NCI-H146 treated with DMSO at 0.1 percent for 48 hours (cell line): ENCODE data around the gene RCSD1.

ENCODE experiments used
- DNase-seq: peaks from one replicate; lab custom pipeline; 2025; ENCODE audit not compliant: unreplicated experiment; lab: John Stamatoyannopoulos, UW

The RCSD1 gene

DNA sequence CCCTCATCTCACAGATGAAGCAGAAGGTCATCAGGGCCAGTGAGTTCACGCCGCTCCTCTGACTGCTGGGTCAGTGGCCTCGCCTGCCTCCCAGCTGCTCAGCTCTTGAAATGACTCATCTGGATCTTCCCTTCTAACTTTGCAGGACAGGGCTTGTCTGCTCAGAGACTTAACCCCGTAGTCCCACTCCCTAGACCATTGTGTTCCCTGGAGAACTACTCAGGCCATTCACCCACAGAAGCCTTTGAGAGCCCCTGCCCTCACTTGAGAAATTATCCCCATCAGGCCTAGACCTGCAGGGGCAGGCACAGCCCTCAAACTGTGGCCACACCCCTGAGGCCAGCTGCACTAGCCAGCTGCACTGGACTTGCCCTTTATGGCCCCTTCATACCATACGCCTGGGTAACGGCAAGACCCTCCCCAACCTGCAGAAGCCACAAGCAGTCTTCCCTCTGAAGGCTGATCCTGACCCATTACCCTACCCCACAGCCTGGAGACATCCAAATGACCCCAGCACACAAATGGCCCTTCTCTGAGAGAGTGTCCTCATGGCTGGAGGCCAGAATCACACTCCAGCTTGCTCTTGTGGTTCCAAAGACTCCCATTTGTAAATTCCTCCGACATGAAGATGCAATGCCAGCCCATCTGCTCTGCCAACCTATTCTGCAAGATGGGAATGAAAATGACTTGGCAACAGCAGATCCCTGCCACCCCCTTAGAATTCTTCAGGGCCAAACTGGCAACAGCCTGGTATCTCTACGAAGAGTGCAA is 33.2 kb downstream of the RCSD1 start:
- DNase-seq: no peak

DNA sequence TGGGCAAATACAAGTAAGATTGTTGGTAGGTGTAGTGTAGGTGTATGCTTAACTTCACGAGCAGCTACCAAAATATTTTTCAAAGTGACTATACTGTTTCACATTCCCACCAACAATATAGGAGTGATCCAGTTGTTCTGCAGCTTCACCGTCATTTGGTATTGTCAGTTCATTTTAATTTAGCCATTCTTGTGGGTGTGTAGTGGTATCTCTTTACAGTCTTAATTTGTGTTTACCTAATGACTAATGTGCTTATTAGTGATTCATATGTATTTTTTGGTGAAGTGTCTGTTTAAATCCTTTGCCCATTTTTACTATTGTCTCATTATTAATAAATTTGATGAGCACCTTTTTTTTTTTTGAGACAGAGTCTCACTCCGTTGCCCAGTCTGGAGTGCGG is 35.4 kb downstream of the RCSD1 start:
- no peak for DNase-seq

DNA sequence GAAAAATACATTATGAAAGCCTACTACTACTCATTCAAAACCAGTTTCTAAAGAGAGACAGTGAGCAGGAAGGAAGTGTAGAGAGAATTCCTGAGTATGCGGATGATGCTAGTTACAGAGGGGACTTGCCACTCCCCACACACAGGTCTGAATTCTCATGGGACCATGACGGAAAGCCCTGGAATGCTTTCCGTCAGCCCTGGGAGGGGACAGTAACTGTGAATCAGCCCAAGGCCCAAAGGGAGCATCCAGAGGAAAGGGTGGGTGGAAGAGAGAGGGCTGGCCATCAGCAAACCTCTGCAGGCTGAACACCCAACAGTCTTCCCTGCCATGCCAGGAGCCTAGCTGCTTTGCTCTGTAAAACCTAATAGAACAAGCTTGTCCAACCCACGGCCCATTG is 36.4 kb downstream of the RCSD1 start:
- DNase-seq: no peak

DNA sequence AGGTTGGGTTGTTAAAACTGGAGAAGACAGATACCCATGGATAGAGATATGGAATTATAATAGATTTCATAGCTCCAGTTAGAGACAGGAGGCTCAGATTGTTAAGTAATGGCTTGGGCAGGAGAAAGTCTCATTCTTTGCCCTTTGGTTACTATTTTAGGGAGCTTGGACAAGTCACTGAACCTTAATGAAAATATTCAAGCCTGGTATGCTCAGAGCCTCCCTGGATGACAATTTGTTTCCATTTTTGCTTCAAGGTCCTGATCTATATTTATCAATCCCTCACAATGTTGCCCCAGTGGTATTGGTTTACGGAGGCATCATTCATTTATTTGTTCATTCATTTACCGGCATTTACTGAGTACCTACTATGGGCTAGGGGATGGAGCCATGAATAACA is 37.5 kb downstream of the RCSD1 start:
- DNase-seq: no peak

DNA sequence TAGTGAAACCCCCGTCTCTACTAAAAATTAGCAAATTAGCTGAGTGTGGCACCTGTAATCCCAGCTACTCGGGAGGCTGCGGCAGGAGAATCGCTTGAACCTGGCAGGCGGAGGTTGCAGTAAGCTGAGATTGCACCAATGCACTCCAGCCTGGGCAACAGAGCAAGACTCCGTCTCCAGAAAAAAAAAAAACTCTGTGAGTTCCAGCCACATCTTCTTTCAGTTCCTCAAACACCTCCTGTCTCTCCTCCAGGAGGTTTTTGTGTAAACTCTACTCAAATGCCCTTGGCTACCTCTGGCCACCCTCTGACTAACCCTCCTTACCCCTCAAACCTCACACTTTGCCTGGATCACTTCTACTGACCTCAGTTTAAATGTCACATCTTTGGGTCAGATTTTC is 38.1 kb downstream of the RCSD1 start:
- DNase-seq: no peak

DNA sequence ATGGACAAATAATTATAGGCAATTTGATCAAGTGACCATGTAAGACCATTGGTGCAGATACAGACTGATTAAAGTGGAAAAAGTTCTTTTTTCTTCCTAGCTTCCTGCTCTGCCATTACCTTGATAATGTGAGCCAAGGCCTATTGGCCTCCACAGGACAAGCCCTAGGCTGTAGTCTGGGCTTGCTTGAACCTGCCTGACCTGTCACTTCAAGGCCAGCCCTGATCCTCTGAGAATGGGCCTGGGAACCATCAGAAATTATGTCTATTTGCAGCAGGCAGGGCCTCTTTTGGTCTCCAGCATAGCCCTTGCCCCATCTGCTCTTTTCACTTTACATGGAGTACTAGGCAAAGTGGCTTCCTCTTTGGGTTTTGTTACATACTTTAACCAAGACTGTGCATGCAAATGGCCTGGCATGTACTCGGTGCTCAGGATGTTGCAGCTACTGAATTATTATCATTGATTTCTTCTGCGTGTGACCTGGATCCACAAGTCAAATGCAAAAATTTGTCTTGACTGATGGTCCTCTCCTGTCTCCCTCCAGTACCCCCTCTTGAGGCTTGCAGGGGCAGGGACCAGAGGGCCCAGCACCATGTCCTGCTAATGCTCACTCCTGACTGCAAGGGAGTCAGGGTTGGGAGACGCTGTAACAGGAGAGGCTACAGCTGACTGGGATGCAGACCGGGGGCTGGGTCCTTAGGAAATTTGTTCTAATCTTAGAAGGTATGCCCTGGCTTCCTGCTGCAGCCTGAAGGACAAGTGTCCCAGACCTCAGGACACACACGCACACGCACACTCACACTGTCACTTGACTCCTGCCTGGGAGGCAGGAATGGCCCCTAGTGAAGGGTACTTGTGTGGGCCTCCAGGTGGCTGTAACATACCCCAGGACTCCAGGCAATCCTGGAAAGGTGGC is 39.4 kb downstream of the RCSD1 start:
- DNase-seq: no peak

DNA sequence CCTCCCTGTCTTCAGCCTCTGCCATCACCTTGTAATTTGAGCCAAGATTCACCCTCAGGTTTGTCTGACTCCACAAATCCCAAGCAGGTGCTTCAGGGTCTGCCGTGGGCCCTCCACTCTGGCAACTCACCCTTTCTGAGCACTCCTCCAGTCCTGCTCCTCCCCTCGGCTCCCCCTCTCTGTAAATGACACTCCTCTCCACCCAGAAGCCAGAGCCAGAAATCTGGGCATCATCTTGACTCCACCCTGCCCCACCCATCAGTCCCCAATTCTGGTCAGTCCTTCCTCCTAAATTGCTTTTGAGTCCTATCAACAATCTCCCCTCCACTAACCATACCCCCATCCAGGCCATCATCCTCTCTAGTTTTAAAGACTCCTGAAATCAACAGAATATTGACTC is 40.5 kb downstream of the RCSD1 start:
- DNase-seq: no peak

DNA sequence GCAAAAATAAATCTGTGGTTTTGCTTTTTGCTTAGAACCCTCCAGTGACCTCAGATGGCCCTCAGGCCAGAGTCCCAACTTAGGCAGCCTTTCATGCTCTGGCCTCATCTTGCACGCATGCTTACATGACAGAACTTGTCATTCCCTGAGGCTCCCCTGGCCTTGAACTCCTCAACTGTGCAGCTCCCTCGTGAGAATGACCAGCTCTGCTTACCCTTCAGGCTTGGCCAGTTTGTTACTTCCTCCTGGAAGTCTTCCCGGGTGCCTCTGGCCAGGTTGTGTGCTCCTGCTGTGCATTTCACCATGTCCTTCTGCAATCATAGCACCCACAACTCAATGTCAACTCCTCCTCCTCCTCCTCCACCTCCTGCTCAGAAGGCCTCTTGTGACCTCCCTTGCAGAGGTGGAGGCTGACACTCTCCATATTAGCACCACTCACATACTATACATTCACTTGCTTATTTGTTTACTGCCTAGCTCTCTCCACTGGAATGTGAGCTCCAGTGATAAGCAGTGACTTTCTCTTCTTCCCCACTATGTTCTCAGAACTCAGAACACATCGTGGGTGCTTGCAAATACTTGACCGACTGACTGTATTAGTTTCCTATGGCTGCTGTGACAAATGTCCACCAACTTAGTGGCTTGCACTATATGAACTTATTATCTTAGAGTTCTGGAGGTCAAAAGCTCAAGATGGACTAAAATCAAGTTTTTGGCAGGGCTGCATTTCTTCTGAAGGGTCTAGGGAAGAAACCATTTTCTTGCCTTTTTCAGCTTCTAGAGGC is 41.9 kb downstream of the RCSD1 start:
- DNase-seq: no peak

DNA sequence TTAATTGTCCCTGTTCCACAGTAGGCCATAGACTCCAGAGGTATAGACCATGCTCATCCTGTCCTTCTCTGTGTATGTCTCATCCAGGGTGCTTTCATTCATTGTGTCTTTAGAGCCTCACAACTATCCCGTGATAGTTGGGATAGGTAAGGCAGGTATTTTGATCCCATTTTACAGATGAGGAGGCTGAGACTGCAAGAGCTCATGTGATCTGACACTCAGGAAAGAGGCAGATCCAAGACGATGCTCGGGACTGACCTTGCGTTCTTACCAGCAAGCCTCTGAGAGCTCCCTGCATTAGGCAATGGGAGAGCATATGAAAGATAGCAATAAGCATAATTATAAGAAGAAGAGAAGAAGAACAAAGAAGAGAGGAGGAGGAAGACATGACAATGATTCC is 42.8 kb downstream of the RCSD1 start:
- no peak for DNase-seq

DNA sequence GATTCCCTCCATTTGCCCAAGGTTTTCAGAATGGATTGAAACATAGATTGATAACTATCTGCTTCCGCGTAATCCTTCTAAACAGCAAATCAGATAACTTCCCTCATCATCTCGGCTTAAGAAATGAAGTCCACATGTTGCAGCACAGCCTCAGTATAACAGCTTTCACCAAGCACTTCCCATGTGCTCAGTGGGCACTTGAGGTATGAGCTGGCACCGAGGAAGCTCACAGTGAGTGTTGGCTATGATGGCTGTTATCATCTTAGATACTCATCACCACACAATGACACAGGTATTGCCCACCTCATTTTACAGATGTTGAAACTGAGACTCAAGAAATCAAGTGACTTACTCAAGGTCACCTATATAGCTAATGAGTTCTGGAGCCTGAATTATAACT is 43.2 kb downstream of the RCSD1 start:
- DNase-seq: no peak

DNA sequence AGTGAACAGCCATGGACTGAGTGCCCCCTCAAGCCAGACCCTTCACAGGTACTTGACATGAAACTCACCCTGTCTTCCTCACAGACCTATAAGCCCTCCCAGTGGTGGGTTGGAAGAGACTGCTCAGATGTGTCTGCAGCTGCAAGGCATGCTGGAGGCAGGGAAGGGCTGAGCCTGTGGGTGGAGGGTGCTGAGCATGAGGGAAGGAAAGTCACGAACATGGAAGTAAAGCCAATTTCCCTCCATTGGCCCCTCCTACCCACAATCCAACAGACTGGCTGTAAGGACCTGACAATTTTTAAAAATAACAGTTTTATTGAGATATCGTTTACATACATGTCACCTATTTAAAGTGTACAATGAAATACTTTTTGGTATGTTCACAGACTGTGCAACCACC is 44.1 kb downstream of the RCSD1 start:
- DNase-seq: no peak

DNA sequence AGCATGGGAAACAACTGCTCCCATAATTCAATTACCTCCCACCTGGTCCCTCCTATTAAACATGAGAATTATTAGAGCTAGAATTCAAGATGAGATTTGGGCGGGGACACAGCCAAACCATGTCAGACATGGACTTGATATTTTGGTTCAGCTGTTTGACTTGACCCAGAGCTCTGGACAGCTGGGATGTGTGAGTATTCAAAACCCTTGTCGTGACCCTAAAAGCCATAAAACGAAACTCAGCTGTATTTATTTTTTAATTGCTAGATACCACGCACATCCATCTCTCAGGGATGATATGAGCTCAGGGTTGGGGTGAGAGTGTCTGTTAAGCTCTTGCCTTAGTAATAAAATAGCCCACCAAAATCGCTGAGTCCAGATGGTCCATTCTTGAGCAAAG is 45.4 kb downstream of the RCSD1 start:
- DNase-seq: no peak

DNA sequence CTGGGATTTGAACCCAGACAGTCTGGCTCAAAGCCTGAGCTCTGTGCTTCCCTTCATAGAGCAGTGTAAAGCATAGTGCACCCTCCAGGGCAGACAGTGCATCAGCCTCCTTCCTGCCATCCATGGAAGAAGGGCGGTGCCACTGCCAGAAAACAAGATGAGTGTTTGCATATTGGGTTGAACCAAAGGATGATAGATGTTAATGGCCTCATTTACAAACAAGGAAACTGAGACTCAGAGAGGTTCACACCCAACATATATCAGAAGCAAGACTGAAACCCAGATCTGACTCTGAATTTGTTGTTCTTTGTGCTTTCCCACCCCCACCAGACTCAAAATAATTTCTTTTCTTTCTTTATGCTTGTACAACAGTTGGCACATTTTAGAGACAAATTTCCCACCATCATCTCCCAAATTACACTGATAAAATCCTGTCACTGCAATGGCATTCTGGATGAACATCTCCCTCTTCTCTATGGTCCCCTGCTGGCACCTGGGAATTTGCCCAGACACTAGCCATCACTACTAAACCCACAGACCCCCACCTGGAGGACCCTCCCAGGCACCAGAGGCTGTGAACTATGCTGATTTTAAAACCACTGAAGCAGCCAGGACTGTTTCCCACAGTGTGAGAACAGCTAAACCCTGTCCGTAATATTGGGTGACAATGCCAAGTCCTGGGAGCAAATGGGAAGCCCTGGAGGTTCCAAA is 46.3 kb downstream of the RCSD1 start:
- no peak for DNase-seq

DNA sequence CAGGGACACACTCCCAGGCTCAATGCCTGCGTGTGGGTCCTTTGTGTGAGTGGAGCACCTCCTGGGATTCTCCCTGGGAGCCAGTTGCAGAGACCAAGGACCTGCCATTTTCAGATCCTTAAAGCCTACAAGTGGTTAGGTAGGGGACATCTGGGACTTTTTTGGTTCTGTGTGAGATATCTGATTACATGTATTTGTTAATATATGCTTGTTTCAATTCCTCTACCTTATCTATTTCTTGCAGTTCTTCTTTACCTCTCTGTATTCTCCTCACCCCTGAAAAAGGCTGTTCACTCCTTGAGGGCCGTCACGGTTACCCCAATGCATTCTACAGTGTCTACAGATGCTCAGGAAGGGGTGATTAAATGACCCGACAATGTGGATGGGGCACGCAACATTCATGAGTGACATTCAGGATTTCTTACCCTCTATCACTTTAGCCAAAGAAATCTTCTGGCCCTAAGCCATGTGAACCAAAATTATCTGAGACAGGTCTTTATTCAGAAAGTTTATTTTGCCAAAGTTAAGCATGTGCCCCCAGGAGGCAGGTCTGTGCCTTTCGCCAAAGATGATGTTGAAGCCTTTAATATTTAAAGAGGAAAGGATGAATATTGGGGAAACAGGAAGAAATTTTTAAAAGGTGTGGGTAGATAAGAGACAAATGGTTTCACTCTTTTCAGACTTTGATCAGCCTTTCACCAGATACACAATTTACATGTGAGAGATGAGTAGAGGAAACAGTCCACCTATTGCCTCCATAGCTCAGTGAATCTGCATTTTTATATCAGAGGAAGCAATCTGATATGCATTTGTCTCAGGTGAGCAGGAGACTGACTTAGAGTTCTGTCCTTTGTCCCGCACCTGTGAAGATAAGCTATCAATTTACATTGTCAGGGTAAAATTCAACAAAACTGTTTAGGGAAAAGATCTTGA is 47.1 kb downstream of the RCSD1 start:
- DNase-seq: no peak

DNA sequence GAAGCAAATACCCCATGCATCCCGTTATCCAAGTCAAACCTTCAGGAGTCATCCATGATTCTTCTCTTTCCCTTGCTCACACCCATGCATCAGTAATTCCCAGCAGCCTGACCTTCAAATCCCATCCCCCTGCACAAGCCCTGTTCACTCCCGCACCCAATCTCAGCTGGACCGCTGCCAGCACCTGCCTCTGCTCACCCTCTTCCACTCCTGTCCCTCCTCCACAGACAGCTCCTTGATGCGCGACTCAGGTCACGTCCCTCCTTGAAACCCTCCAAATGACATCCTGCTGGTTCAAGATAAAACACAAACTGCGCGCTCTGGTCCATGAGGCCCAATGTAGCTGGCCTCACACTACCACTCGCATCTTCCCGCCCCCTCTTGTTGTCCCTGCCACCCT is 48.4 kb downstream of the RCSD1 start:
- DNase-seq: no peak

DNA sequence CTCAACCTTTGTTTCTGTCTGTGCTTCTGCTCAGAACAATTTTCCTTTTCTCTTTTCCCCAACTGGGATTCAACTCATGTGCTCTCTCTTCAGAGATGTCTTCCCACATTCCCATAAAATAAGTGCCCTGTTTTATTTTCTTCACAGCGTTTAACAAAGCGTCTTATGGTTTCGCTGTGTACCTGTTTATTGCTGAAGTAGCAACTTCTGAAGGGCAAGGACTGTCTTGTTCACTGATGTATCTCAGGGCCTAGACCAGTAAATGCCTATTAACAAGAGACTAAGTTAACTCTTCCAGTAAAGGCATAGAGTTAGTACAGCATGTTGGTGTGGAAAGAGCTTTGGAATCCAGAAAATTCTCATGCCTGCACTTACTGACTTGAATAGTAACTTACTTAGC is 48.8 kb downstream of the RCSD1 start:
- DNase-seq: no peak

DNA sequence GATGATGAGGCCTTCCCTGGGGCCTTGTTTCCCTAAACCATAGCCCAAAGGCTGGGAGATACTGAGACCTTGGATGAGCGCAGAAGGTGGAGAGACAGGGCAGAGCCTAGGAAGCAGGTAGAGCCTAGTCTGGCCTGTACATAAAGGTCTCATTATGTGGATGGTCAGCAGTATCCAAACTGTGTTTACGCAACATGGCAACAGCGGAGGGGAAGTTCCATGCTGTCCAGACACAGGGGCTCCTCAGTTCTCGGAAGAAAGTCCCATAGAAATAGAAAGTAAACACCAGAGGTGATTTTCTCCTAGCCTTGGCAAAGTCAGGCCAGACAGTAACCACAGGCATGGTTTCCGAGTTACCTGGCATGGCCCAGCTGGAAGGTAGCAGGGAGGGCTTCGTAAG is 49.7 kb downstream of the RCSD1 start:
- DNase-seq: no peak

DNA sequence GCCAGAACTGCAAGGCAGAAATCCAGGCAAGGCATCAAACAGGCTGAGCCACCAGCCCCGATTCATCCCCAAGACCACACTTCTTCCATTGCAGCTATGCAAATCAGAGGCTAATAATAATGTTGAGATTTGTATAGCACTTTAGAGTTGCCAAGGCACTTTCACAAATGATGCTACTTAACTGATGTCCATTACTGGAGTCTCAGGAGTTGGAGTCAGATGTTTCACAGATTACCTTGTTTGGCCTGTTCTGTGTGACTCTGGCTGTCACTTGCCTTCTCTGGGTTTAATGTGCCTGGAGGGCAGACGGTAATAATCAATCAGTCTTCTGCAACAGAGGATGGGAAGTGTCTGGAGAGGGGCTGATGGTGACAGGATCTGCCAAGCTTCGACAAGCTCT is 51.0 kb downstream of the RCSD1 start:
- no peak for DNase-seq

DNA sequence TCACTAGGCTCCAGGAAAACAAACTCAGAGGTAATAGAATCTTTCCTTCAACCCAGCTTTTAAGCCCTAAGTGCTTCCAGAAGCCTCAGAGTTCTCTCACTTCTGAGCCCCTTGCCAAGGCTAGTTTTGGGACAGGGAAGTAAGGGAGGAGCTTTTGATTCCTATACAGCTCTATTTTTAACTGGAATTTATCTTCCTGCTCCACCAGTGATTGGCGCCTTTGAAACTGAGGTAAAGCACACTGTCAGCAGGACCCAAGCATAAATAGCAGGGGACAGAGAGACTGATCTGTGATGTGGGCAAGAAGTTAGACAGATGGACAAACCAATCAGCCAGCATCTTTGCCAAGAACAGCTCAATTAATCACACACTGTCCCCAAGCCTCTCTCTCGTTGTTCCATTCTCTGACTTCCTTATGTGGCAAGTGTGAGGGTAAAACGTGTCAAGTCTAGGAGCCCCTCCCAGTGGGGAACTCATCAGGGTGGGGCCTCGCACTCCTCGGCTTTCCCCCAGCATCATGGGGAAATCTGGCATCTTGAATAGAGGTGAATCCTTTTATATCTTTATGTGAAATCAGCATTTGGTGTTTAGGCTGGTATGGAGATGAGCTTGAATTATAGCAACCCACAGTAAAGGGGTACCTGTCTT is 51.5 kb downstream of the RCSD1 start:
- no peak for DNase-seq
